K562 (cell line): ENCODE results near the gene RNF207. TPM values are rescaled to one million over a fixed set of nuclear protein-coding genes. Genes with fewer than 3 reads are reported as not detected.

Experiments
- ARID3A ChIP-seq: IDR thresholded peaks from 2 replicates; pipeline ENCODE4 v1.6.1; 2012; ENCODE audit warnings: low read depth, low read length, improper control_type of control experiment, borderline replicate concordance
- CXXC5 ChIP-seq: fragments of 250-450 bp; sonication (Bioruptor Pico); IDR thresholded peaks from 2 replicates; pipeline ENCODE4 v1.8.0; 2022; ENCODE audit warnings: inconsistent platforms, mild to moderate bottlenecking, moderate library complexity
- E2F6 ChIP-seq, 2 experiments: IDR thresholded peaks; 2 replicates each; pipeline ENCODE4 v1.6.1; 2011; ENCODE audit warnings: borderline replicate concordance in 1 of 2, control low read depth in 1 of 2, low read depth in 1 of 2, low read length in 1 of 2, mild to moderate bottlenecking in 1 of 2, mixed read lengths in 1 of 2, moderate library complexity in 1 of 2; ENCODE audit not compliant: insufficient read depth in 1 of 2, insufficient read length in 1 of 2, poor library complexity in 1 of 2, severe bottlenecking in 1 of 2; ENCODE audit errors: extremely low read depth in 1 of 2
- E4F1 ChIP-seq: fragments of 250-450 bp; sonication (Bioruptor Pico); IDR thresholded peaks from 2 replicates; pipeline ENCODE4 v1.5.0; 2021; ENCODE audit warnings: mild to moderate bottlenecking, borderline replicate concordance
- KHSRP ChIP-seq: fragments of 450-650 bp; IDR thresholded peaks from 2 replicates; pipeline ENCODE4 v1.6.1; 2017
- MAZ ChIP-seq, 2 experiments: fragments of 450-650 bp in 1 of 2; sonication (generic) in 1 of 2; formaldehyde crosslinking; IDR thresholded peaks in 1 of 2; conservative IDR thresholded peaks in 1 of 2; 2 replicates each; pipeline versions ENCODE4 v1.4.0 to v1.5.0; 2020; ENCODE audit warnings: mild to moderate bottlenecking in 1 of 2, missing genetic modification reagents in 1 of 2
- NRF1 ChIP-seq, 2 experiments: fragments of 450-650 bp; IDR thresholded peaks in 1 of 2; conservative IDR thresholded peaks in 1 of 2; 2 replicates each; pipeline ENCODE4 v1.6.1; 2014; ENCODE audit warnings: mild to moderate bottlenecking in 2 of 2
- RB1 ChIP-seq: fragments of 450-650 bp; IDR thresholded peaks from 2 replicates; pipeline ENCODE4 v1.6.1; 2017; ENCODE audit warnings: low read depth, mild to moderate bottlenecking
- STAG1 ChIP-seq: sonication (generic); formaldehyde crosslinking; IDR thresholded peaks from 2 replicates; pipeline ENCODE4 v1.5.0; 2020; ENCODE audit warnings: missing genetic modification reagents, borderline replicate concordance
- THAP12 ChIP-seq: fragments of 250-450 bp; sonication (Bioruptor Pico); IDR thresholded peaks from 2 replicates; pipeline ENCODE4 v1.9.0; 2021; ENCODE audit warnings: mild to moderate bottlenecking, inconsistent platforms
- ZNF354B ChIP-seq: fragments of 250-450 bp; sonication (Bioruptor Pico); IDR thresholded peaks from 2 replicates; pipeline ENCODE4 v1.4.0; 2020
- ZNF512 ChIP-seq: IDR thresholded peaks from 2 replicates; pipeline ENCODE4 v1.6.1; 2016; ENCODE audit warnings: missing genetic modification characterization, missing compliant biosample characterization
- polyA plus RNA-seq, 8 experiments: library from polyadenylated mRNA; depleted of rRNA in 4 of 8; stranded (reverse) in 5 of 8; unstranded in 3 of 8; fragments of >200 nt; fragmentation: Nextera tagmentation in 2 of 8; fragmentation: Illumina TruSeq in 1 of 8; extraction: Ambion mirVana in 2 of 8; extraction: Trizol in 1 of 8; gene quantifications; 2 replicates each; pipeline versions ENCODE4 v1.2.1 to v1.2.3, GENCODE V29; 2011 to 2014; ENCODE audit warnings: inconsistent platforms in 1 of 8, missing spikeins in 1 of 8
- total RNA-seq, 7 experiments: library from RNA; depleted of rRNA in 6 of 7; stranded (reverse); fragments of >200 nt in 6 of 7; fragmentation: Illumina TruSeq in 2 of 7; extraction: Trizol in 2 of 7; gene quantifications; 2 replicates each; pipeline versions ENCODE4 v1.2.1 to v1.2.3, GENCODE V29; 2011 to 2021; ENCODE audit warnings: low replicate concordance in 1 of 7

RNF207 gene
- total and polyA plus RNA-seq, 9 of the 15 experiments (the other 6 are each of a cell fraction or from before 2014, with no cell fraction given): 2.7 to 30.6 (median 12.9) TPM

GRCh38 chr1:6259491-6260362, 53.8 kb downstream of the RNF207 start (continued):
- TF ChIP-seq ZNF512 (no peak), E2F6 (IDR thresholded peaks at IDR 0.05; ENCODE audit: borderline replicate concordance in 1 of 2, extremely low read depth in 1 of 2, insufficient read depth in 1 of 2, insufficient read length in 1 of 2, low read depth in 1 of 2, low read length in 1 of 2, poor library complexity in 1 of 2, severe bottlenecking in 1 of 2) (peak in 1 of 2 experiments; percentile 75), STAG1 (CRISPR knock-in tag) (peak; percentile 41), KHSRP (peak; percentile 87), THAP12 (CRISPR knock-in tag) (0 out of 2 replicates have a peak, but pooled peaks have one; percentile 31), MAZ (CRISPR knock-in tag; conservative IDR thresholded peaks at IDR 0.05 in 1 of 2, IDR thresholded peaks at IDR 0.05 in 1 of 2) (peak; percentile 32 to 76), E4F1 (CRISPR knock-in tag) (no peak), NRF1 (conservative IDR thresholded peaks at IDR 0.05 in 1 of 2, IDR thresholded peaks at IDR 0.05 in 1 of 2) (peak; percentile 26 to 45; a peak in 2 of 4 replicates), CXXC5 (CRISPR knock-in tag) (no peak; the same call in 1 of the 2 replicates), ZNF354B (CRISPR knock-in tag) (no peak), RB1 (peak; percentile 23; the same call in 1 of the 2 replicates), ARID3A (no peak)
